ENCODE data around the gene GATAD2A.
"Not testable (repeated sequence)": the region's sequence is repeated elsewhere in the genome, so short reads cannot be mapped to it uniquely, and the experiment has no call there.

Gene GATAD2A

GRCh38 chr19:19468424-19469050, 63.1 kb downstream of the GATAD2A start:
- Histone ChIP-seq H3K4me3 (replicated peaks; ENCODE audit: insufficient read depth, low read length) (no peak overlapping the region), H3K27ac (replicated peaks) (no peak overlapping the region), H3K27me3 (ENCODE audit: insufficient read depth, poor library complexity, severe bottlenecking) (no peaks in the 10 kb centered on the region)
- DNase-seq (ENCODE audit: low read depth in 1 of 2, low spot score in 1 of 2) = no peak
- TF ChIP-seq SPI1 (IDR thresholded peaks at IDR 0.05; ENCODE audit: borderline replicate concordance, low read depth) (no peak), CTCF (IDR thresholded peaks at IDR 0.05; ENCODE audit: insufficient read depth, low read length) (no peak), POLR2AphosphoS5 (IDR thresholded peaks at IDR 0.05; ENCODE audit: low read depth) (no peak), REST (IDR thresholded peaks at IDR 0.05; ENCODE audit: insufficient replicate concordance, low read depth) (no peak), GABPA (IDR thresholded peaks at IDR 0.05; ENCODE audit: low read depth) (no peak)

GRCh38 chr19:19470579-19470978, 65.1 kb downstream of the GATAD2A start:
- TF ChIP-seq POLR2AphosphoS5 (IDR thresholded peaks at IDR 0.05; ENCODE audit: low read depth) (no peak), SPI1 (IDR thresholded peaks at IDR 0.05; ENCODE audit: borderline replicate concordance, low read depth) (peak; percentile 80)
- Histone ChIP-seq H3K27me3 (ENCODE audit: insufficient read depth, poor library complexity, severe bottlenecking) (no peaks in the 10 kb centered on the region), H3K4me3 (replicated peaks; ENCODE audit: insufficient read depth, low read length) (no peak overlapping the region), H3K27ac (replicated peaks) (no peak overlapping the region)
- no peak for DNase-seq (ENCODE audit: low read depth in 1 of 2, low spot score in 1 of 2)

GRCh38 chr19:19471682-19472081, 66.2 kb downstream of the GATAD2A start:
- Histone ChIP-seq H3K27ac (replicated peaks) (no peak overlapping the region), H3K27me3 (ENCODE audit: insufficient read depth, poor library complexity, severe bottlenecking) (no peaks in the 10 kb centered on the region), H3K4me3 (replicated peaks; ENCODE audit: insufficient read depth, low read length) (no peak overlapping the region)
- DNase-seq (ENCODE audit: low read depth in 1 of 2, low spot score in 1 of 2) = no peak
- TF ChIP-seq POLR2AphosphoS5 (IDR thresholded peaks at IDR 0.05; ENCODE audit: low read depth) = no peak
- no peak for TF ChIP-seq CTCF (IDR thresholded peaks at IDR 0.05; ENCODE audit: insufficient read depth, low read length)
- TF ChIP-seq SPI1 (IDR thresholded peaks at IDR 0.05; ENCODE audit: borderline replicate concordance, low read depth) = no peak
- no peak for TF ChIP-seq REST (IDR thresholded peaks at IDR 0.05; ENCODE audit: insufficient replicate concordance, low read depth)
- TF ChIP-seq GABPA (IDR thresholded peaks at IDR 0.05; ENCODE audit: low read depth) = no peak

- DNase-seq (ENCODE audit: low read depth in 1 of 2, low spot score in 1 of 2); H3K27me3 ChIP-seq (ENCODE audit: insufficient read depth, poor library complexity, severe bottlenecking); H3K4me3 ChIP-seq (replicated peaks; ENCODE audit: insufficient read depth, low read length); H3K27ac ChIP-seq (replicated peaks): not testable (repeated sequence)
Measured at GRCh38 chr19:19472106-19472505, 66.6 kb downstream of the GATAD2A start.
